ENCODE measurements around the gene GSTT2B. TPM values are rescaled to one million over a fixed set of nuclear protein-coding genes. Genes with fewer than 3 reads are reported as not detected.
"Not testable (repeated sequence)": the region's sequence is repeated elsewhere in the genome, so short reads cannot be mapped to it uniquely, and the experiment has no call there.

The GSTT2B gene
- total RNA-seq, 1 experiment from 2014 or later, result 14.9 TPM

- H3K4me1 ChIP-seq, result peaks cover 74% of the 10 kb centered on the region
- H3K27ac ChIP-seq, result no peak overlapping the region
- H3K4me3 ChIP-seq, result no peak overlapping the region
- H3K9me3 ChIP-seq (replicated peaks), result peaks cover 7% of the 10 kb centered on the region
- DNase-seq, result no peak
- no peaks in the 10 kb centered on the region for H3K36me3 ChIP-seq
- no peaks in the 10 kb centered on the region for H3K27me3 ChIP-seq
Observed at GRCh38 chr22:23908587-23909205, 52.3 kb downstream of the GSTT2B start.

- peaks cover 78% of the 10 kb centered on the region for H3K4me1 ChIP-seq
- H3K27me3 ChIP-seq; H3K9me3 ChIP-seq (replicated peaks); H3K36me3 ChIP-seq: not testable (repeated sequence)
- H3K27ac ChIP-seq, result peak overlapping the region; percentile 38
- DNase-seq, result peak in 1 of 2 experiments; percentile 34
- H3K4me3 ChIP-seq, result peak overlapping the region; percentile 27
Observed at GRCh38 chr22:23907423-23907822, 53.6 kb downstream of the GSTT2B start.

Other genes starting within 250 kb of the GSTT2B start
- gene ZNF70, start 210.1 kb downstream of the GSTT2B start, total RNA-seq (2014; rRNA removed; shearing (Covaris generic)), result 6.1 and 7.1 TPM in 2 replicates
- 0.28 TPM in 1 of 2 replicates, not detected in the other for gene VPREB3, start 206.8 kb downstream of the GSTT2B start, total RNA-seq (2014; rRNA removed; shearing (Covaris generic))
- gene C22orf15, start 198.2 kb downstream of the GSTT2B start, total RNA-seq (2014; rRNA removed; shearing (Covaris generic)), result not detected in 2 replicates
- 10.9 and 14.1 TPM in 2 replicates for gene CHCHD10, start 193.2 kb downstream of the GSTT2B start, total RNA-seq (2014; rRNA removed; shearing (Covaris generic))
- 6.6 TPM in 2 replicates for gene MMP11, start 188.3 kb downstream of the GSTT2B start, total RNA-seq (2014; rRNA removed; shearing (Covaris generic))
- 119 and 152 TPM in 2 replicates for gene SMARCB1, start 174.2 kb downstream of the GSTT2B start, total RNA-seq (2014; rRNA removed; shearing (Covaris generic))
- not detected in 2 replicates for gene DERL3, start 122.2 kb downstream of the GSTT2B start, total RNA-seq (2014; rRNA removed; shearing (Covaris generic))
- 0.51 and 1.9 TPM in 2 replicates for gene SLC2A11, start 103.3 kb downstream of the GSTT2B start, total RNA-seq (2014; rRNA removed; shearing (Covaris generic))
- gene MIF, start 66.8 kb downstream of the GSTT2B start, total RNA-seq (2014; rRNA removed; shearing (Covaris generic)), result 270 and 350 TPM in 2 replicates
- 3.8 and 4.5 TPM in 2 replicates for gene DDTL, start 5.7 kb upstream of the GSTT2B start, total RNA-seq (2014; rRNA removed; shearing (Covaris generic))
- 116 and 143 TPM in 2 replicates for gene DDT, start 13.2 kb upstream of the GSTT2B start, total RNA-seq (2014; rRNA removed; shearing (Covaris generic))
- 0.58 and 0.75 TPM in 2 replicates for gene GSTT2, start 18.9 kb upstream of the GSTT2B start, total RNA-seq (2014; rRNA removed; shearing (Covaris generic))
- not detected in 2 replicates for gene GSTT4, start 44.3 kb upstream of the GSTT2B start, total RNA-seq (2014; rRNA removed; shearing (Covaris generic))
- gene CABIN1, start 50.1 kb upstream of the GSTT2B start, total RNA-seq (2014; rRNA removed; shearing (Covaris generic)), result 23.9 and 24.9 TPM in 2 replicates
- 0.08 TPM in 1 of 2 replicates, not detected in the other for gene SUSD2, start 220.3 kb upstream of the GSTT2B start, total RNA-seq (2014; rRNA removed; shearing (Covaris generic))

Measured in SJCRH30 (cell line).